Measurements from ENCODE around the gene TM7SF2. TPM values are rescaled to one million over a fixed set of nuclear protein-coding genes. Genes with fewer than 3 reads are reported as not detected.

TM7SF2 gene
- total and polyA plus RNA-seq, 2 donors from 2014 or later, result 20.9 to 88.2 TPM

GRCh38 chr11:65107751-65108468 is 3.8 kb upstream of the TM7SF2 start:
- Histone ChIP-seq H3K4me3 (ENCODE audit: low read length in 3 of 3) (no peak overlapping the region), H3K36me3 (ENCODE audit: control insufficient read depth in 2 of 3, insufficient read depth in 3 of 3, low read length in 3 of 3) (peaks cover 0 to 4% (median 0%) of the 10 kb centered on the region in 3 donors), H3K27ac (ENCODE audit: low read depth in 2 of 2, low read length in 2 of 2) (no peak overlapping the region), H3K9me3 (ENCODE audit: control insufficient read depth in 2 of 3, insufficient read depth in 1 of 3, low read length in 3 of 3) (no peaks in the 10 kb centered on the region), H3K4me1 (ENCODE audit: control insufficient read depth in 2 of 3, insufficient read depth in 2 of 3, low read depth in 1 of 3, low read length in 3 of 3) (peaks cover 0 to 15% (median 4%) of the 10 kb centered on the region in 3 donors), H3K9ac (ENCODE audit: low read length in 3 of 3) (no peak overlapping the region), H3K27me3 (ENCODE audit: control insufficient read depth, insufficient read depth, low read length) (no peaks in the 10 kb centered on the region)
- DNase-seq (peak in 1 of 5 donors; percentile 76), FAIRE-seq (no peak)
- no peak for TF ChIP-seq CTCF (IDR thresholded peaks at IDR 0.05; ENCODE audit: borderline replicate concordance, extremely low read depth, insufficient read depth)
- intact Hi-C loops (cut with DNase I), result no loop called here

- FAIRE-seq (no peak), DNase-seq (peak in 1 of 5 donors; percentile 53)
- no peak overlapping the region for H3K9ac ChIP-seq (ENCODE audit: low read length in 3 of 3)
- H3K36me3 ChIP-seq (ENCODE audit: control insufficient read depth in 2 of 3, insufficient read depth in 3 of 3, low read length in 3 of 3), result peaks cover 0 to 4% (median 0%) of the 10 kb centered on the region in 3 donors
- no peak for TF ChIP-seq CTCF (IDR thresholded peaks at IDR 0.05; ENCODE audit: borderline replicate concordance, extremely low read depth, insufficient read depth)
- no peaks in the 10 kb centered on the region for H3K27me3 ChIP-seq (ENCODE audit: control insufficient read depth, insufficient read depth, low read length)
- intact Hi-C loops (cut with DNase I), result no loop called here
- peaks cover 0 to 20% (median 4%) of the 10 kb centered on the region in 3 donors for H3K4me1 ChIP-seq (ENCODE audit: control insufficient read depth in 2 of 3, insufficient read depth in 2 of 3, low read depth in 1 of 3, low read length in 3 of 3)
- no peak overlapping the region for H3K4me3 ChIP-seq (ENCODE audit: low read length in 3 of 3)
- H3K9me3 ChIP-seq (ENCODE audit: control insufficient read depth in 2 of 3, insufficient read depth in 1 of 3, low read length in 3 of 3), result no peaks in the 10 kb centered on the region
- no peak overlapping the region for H3K27ac ChIP-seq (ENCODE audit: low read depth in 2 of 2, low read length in 2 of 2)
Observed at GRCh38 chr11:65108469-65109123, 3.1 kb upstream of the TM7SF2 start.

- TF ChIP-seq CTCF (IDR thresholded peaks at IDR 0.05; ENCODE audit: borderline replicate concordance, extremely low read depth, insufficient read depth), result no peak
- H3K27ac ChIP-seq (ENCODE audit: low read depth in 2 of 2, low read length in 2 of 2), result no peak overlapping the region
- H3K27me3 ChIP-seq (ENCODE audit: control insufficient read depth, insufficient read depth, low read length), result no peaks in the 10 kb centered on the region
- no peak overlapping the region for H3K4me3 ChIP-seq (ENCODE audit: low read length in 3 of 3)
- intact Hi-C loops (cut with DNase I), result no loop called here
- peaks cover 0 to 28% (median 4%) of the 10 kb centered on the region in 3 donors for H3K4me1 ChIP-seq (ENCODE audit: control insufficient read depth in 2 of 3, insufficient read depth in 2 of 3, low read depth in 1 of 3, low read length in 3 of 3)
- no peak overlapping the region for H3K9ac ChIP-seq (ENCODE audit: low read length in 3 of 3)
- FAIRE-seq (no peak), DNase-seq (peak in 1 of 5 donors; percentile 72)
- peaks cover 0 to 4% (median 0%) of the 10 kb centered on the region in 3 donors for H3K36me3 ChIP-seq (ENCODE audit: control insufficient read depth in 2 of 3, insufficient read depth in 3 of 3, low read length in 3 of 3)
- no peaks in the 10 kb centered on the region for H3K9me3 ChIP-seq (ENCODE audit: control insufficient read depth in 2 of 3, insufficient read depth in 1 of 3, low read length in 3 of 3)
Observed at GRCh38 chr11:65109231-65110198, 2.2 kb upstream of the TM7SF2 start.
